PC-3 (cell line): Measurements from ENCODE around the gene C17orf67. TPM values are rescaled to one million over a fixed set of nuclear protein-coding genes. Genes with fewer than 3 reads are reported as not detected.
A peak's percentile ranks its signal among the peaks of the same experiment; 100 is the strongest.

Source experiments
- ATAC-seq: fragments of 200-7000 bp; cut with Tn5 transposase; 2 replicates; pipeline ENCODE4 v1.9.1; 2020; ENCODE audit warnings: mild to moderate bottlenecking, moderate library complexity
- BruUV-seq: library from RNA; stranded (reverse); fragments of 400-500 nt; replicated peaks from 2 replicates; lab custom pipeline; 2021; lab: Mats Ljungman, UMichigan
- CTCF ChIA-PET: fragments of 300-600 bp; sonication (Branson Sonifier 250); formaldehyde crosslinking; loops from one replicate; lab custom pipeline; 2022; ENCODE audit warnings: antibody characterized with exemption; lab: Charles Lee
- POLR2A ChIA-PET: fragments of 300-600 bp; sonication (Branson Sonifier 250); formaldehyde crosslinking; loops from one replicate; lab custom pipeline; 2022; ENCODE audit warnings: antibody characterized with exemption; ENCODE audit not compliant: unreplicated experiment; lab: Charles Lee
- DNase-seq: peaks from one replicate; pipeline ENCODE4 v3.0.0-alpha.2; 2015
- H2AFZ ChIP-seq: fragments of 300-600 bp; sonication (generic); 2 replicates; pipeline ENCODE4 v1.6.0; 2016; ENCODE audit warnings: antibody characterized with exemption, low read length
- H3F3A ChIP-seq: fragments of 300-600 bp; sonication (generic); one replicate; pipeline ENCODE4 v1.6.0; 2017; ENCODE audit warnings: antibody characterized with exemption, low read length, control low read depth, mild to moderate bottlenecking; ENCODE audit not compliant: unreplicated experiment
- H3K27ac ChIP-seq: fragments of 300-600 bp; sonication (generic); 2 replicates; pipeline ENCODE4 v1.5.1; 2016; ENCODE audit warnings: mild to moderate bottlenecking, low read length
- H3K27me3 ChIP-seq: fragments of 300-600 bp; sonication (generic); 2 replicates; pipeline ENCODE4 v1.6.1; 2016; ENCODE audit warnings: low read length, mixed read lengths
- H3K36me3 ChIP-seq: fragments of 300-600 bp; sonication (generic); 2 replicates; pipeline ENCODE4 v1.6.1; 2016; ENCODE audit warnings: low read depth, mixed run types, low read length, mixed read lengths
- H3K4me1 ChIP-seq: fragments of 300-600 bp; sonication (generic); 2 replicates; pipeline ENCODE4 v1.5.1; 2016; ENCODE audit warnings: low read length; ENCODE audit not compliant: insufficient read depth
- H3K4me2 ChIP-seq: fragments of 300-600 bp; sonication (generic); 2 replicates; pipeline ENCODE4 v1.6.0; 2016; ENCODE audit warnings: low read length
- H3K4me3 ChIP-seq: fragments of 300-600 bp; sonication (generic); 2 replicates; pipeline ENCODE4 v1.5.1; 2016; ENCODE audit warnings: mild to moderate bottlenecking, low read length, mixed read lengths
- H3K79me2 ChIP-seq: fragments of 300-600 bp; sonication (generic); 2 replicates; pipeline ENCODE4 v1.6.1; 2017; ENCODE audit warnings: low read length, mixed read lengths
- H3K9ac ChIP-seq: fragments of 300-600 bp; sonication (generic); 2 replicates; pipeline ENCODE4 v1.6.0; 2016; ENCODE audit warnings: mild to moderate bottlenecking, low read length
- H3K9me2 ChIP-seq: fragments of 300-600 bp; sonication (generic); replicated peaks from 2 replicates; pipeline ENCODE4 v1.6.1; 2016; ENCODE audit warnings: mixed run types, low read length, mixed read lengths
- H3K9me3 ChIP-seq: fragments of 300-600 bp; sonication (generic); 2 replicates; pipeline ENCODE4 v1.6.1; 2016; ENCODE audit warnings: low read length, mixed read lengths
- H4K20me1 ChIP-seq: fragments of 300-600 bp; sonication (generic); 2 replicates; pipeline ENCODE4 v1.6.1; 2016; ENCODE audit warnings: low read length, mixed read lengths
- EZH2 ChIP-seq: fragments of 300-600 bp; sonication (generic); IDR thresholded peaks from one replicate; pipeline ENCODE4 v1.6.1; 2017; ENCODE audit warnings: antibody characterized with exemption, mild to moderate bottlenecking, low read length; ENCODE audit not compliant: unreplicated experiment
- EZH2phosphoT487 ChIP-seq: fragments of 300-600 bp; sonication (generic); IDR thresholded peaks from 2 replicates; pipeline ENCODE4 v1.6.1; 2018; ENCODE audit warnings: mild to moderate bottlenecking, antibody characterized with exemption, low read length, borderline replicate concordance
- intact Hi-C: fragments of 100-400 bp; cut with micrococcal nuclease; formaldehyde crosslinking; loops from 2 replicates; pipeline ENCODE4 v1.9.0; 2023
- total RNA-seq: library from RNA; depleted of rRNA; stranded (reverse); fragments of >200 nt; gene quantifications from 2 replicates; pipeline ENCODE4 v1.2.3, GENCODE V29; 2014
- TF ChIP-seq, protein P1 (sequence below): fragments of 300-600 bp; sonication (generic); conservative IDR thresholded peaks from 2 replicates; pipeline ENCODE4 v1.5.1; 2017; ENCODE audit warnings: antibody characterized with exemption, low read depth, mild to moderate bottlenecking, low read length

The C17orf67 gene
- total RNA-seq, 1 experiment from 2014 or later = 4.4 TPM

DNA sequence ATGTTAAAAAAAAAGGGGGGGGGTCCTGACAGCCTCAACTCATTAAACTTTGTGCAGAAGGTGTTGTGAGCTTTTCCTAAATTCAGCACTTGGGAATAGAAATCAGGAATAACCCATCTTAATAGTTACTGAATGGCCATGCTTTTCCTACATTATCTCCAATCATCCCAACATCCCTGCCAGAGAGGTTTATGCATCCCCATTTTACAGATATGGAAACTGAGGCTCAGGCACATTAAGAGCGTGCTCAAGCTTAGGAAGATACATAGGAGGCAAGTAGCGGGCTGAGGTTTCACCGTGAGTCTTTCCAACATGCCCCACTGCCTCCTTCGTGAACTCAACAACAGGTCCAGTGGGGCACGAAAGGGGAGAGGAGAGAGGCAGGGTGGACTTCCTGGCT lies 78.4 kb downstream of the C17orf67 start:
- DNase-seq (no peak), ATAC-seq (no peak)
- no peak overlapping the region for H3K9ac ChIP-seq
- no peak overlapping the region; the same call in 1 of the 2 replicates for H2AFZ ChIP-seq
- H3K27ac ChIP-seq = no peak overlapping the region
- H3K79me2 ChIP-seq = no peaks in the 10 kb centered on the region
- H3K9me2 ChIP-seq = no peaks in the 10 kb centered on the region
- 0 out of 2 replicates have a peak overlapping the region, but pooled peaks have one; percentile 3 for H3K4me2 ChIP-seq
- no peaks in the 10 kb centered on the region for H3K9me3 ChIP-seq
- no peaks in the 10 kb centered on the region for H3F3A ChIP-seq
- intact Hi-C loops = no loop called here
- ChIA-PET POLR2A (no interaction called here), CTCF (no interaction called here)
- BruUV-seq = no TSS peak
- no peak overlapping the region for H3K4me3 ChIP-seq
- peaks cover 19% of the 10 kb centered on the region for H3K4me1 ChIP-seq
- H3K36me3 ChIP-seq = no peaks in the 10 kb centered on the region
- H3K27me3 ChIP-seq = no peaks in the 10 kb centered on the region
- H4K20me1 ChIP-seq = no peaks in the 10 kb centered on the region
- TF ChIP-seq EZH2phosphoT487 = no peak
- TF ChIP-seq, protein P1, sequence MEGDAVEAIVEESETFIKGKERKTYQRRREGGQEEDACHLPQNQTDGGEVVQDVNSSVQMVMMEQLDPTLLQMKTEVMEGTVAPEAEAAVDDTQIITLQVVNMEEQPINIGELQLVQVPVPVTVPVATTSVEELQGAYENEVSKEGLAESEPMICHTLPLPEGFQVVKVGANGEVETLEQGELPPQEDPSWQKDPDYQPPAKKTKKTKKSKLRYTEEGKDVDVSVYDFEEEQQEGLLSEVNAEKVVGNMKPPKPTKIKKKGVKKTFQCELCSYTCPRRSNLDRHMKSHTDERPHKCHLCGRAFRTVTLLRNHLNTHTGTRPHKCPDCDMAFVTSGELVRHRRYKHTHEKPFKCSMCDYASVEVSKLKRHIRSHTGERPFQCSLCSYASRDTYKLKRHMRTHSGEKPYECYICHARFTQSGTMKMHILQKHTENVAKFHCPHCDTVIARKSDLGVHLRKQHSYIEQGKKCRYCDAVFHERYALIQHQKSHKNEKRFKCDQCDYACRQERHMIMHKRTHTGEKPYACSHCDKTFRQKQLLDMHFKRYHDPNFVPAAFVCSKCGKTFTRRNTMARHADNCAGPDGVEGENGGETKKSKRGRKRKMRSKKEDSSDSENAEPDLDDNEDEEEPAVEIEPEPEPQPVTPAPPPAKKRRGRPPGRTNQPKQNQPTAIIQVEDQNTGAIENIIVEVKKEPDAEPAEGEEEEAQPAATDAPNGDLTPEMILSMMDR = no peak
- TF ChIP-seq EZH2 = no peak

GRCh38 chr17:56754523-56755208 lies 79.1 kb downstream of the C17orf67 start:
- peak; percentile 69 for ATAC-seq
- CTCF ChIA-PET = interaction anchor here (0.6 to 0.7 kb wide), 3 partner anchors 18 to 125 kb away, joined by 5 to 18 read pairs (median 8); no protein-coding TSS in a partner anchor
- Histone ChIP-seq H3K27ac (no peak overlapping the region), H3K4me3 (no peak overlapping the region), H2AFZ (peak overlapping the region; percentile 31; the same call in 1 of the 2 replicates), H3F3A (no peaks in the 10 kb centered on the region), H3K27me3 (no peaks in the 10 kb centered on the region), H3K4me1 (peaks cover 19% of the 10 kb centered on the region), H3K9ac (no peak overlapping the region), H3K9me3 (no peaks in the 10 kb centered on the region), H3K79me2 (no peaks in the 10 kb centered on the region), H3K36me3 (no peaks in the 10 kb centered on the region), H3K9me2 (no peaks in the 10 kb centered on the region), H3K4me2 (0 out of 2 replicates have a peak overlapping the region, but pooled peaks have one; percentile 3), H4K20me1 (no peaks in the 10 kb centered on the region)
- intact Hi-C loops = no loop called here
- TF ChIP-seq EZH2phosphoT487 (no peak), EZH2 (no peak)
- TF ChIP-seq, protein P1 = no peak
- no TSS peak for BruUV-seq
- DNase-seq = peak; percentile 40
- POLR2A ChIA-PET = interaction anchor here (0.6 kb wide), 2 partner anchors 17 to 27 kb away, joined by 7 to 8 read pairs; no protein-coding TSS in a partner anchor

GRCh38 chr17:56752263-56752836 lies 81.4 kb downstream of the C17orf67 start:
- H3K27me3 ChIP-seq = no peaks in the 10 kb centered on the region
- H2AFZ ChIP-seq = no peak overlapping the region
- no peaks in the 10 kb centered on the region for H3K9me3 ChIP-seq
- H4K20me1 ChIP-seq = no peaks in the 10 kb centered on the region
- intact Hi-C loops = no loop called here
- no peaks in the 10 kb centered on the region for H3K9me2 ChIP-seq
- no peak overlapping the region for H3K27ac ChIP-seq
- no peak overlapping the region for H3K4me3 ChIP-seq
- no peak overlapping the region for H3K4me2 ChIP-seq
- no peak overlapping the region for H3K9ac ChIP-seq
- no peaks in the 10 kb centered on the region for H3K79me2 ChIP-seq
- peaks cover 19% of the 10 kb centered on the region for H3K4me1 ChIP-seq
- TF ChIP-seq EZH2phosphoT487 (no peak), EZH2 (no peak)
- TF ChIP-seq, protein P1 = no peak
- no peaks in the 10 kb centered on the region for H3F3A ChIP-seq
- DNase-seq (no peak), ATAC-seq (no peak)
- BruUV-seq = no TSS peak
- POLR2A ChIA-PET = no interaction called here
- CTCF ChIA-PET = no interaction called here
- H3K36me3 ChIP-seq = no peaks in the 10 kb centered on the region
